GM21723 (cell line): Measurements from ENCODE around the gene MYH14.

Source experiments
- ATAC-seq: cut with Tn5 transposase; IDR thresholded peaks from one replicate; pipeline ENCODE4 v1.9.1; 2021; ENCODE audit warnings: mild to moderate bottlenecking, moderate library complexity; ENCODE audit not compliant: unreplicated experiment

Gene MYH14

GRCh38 chr19:50286443-50286842 lies 83.0 kb downstream of the MYH14 start:
- no peak for ATAC-seq

- no peak for ATAC-seq
Measured at GRCh38 chr19:50287331-50287730, 83.9 kb downstream of the MYH14 start.

DNA sequence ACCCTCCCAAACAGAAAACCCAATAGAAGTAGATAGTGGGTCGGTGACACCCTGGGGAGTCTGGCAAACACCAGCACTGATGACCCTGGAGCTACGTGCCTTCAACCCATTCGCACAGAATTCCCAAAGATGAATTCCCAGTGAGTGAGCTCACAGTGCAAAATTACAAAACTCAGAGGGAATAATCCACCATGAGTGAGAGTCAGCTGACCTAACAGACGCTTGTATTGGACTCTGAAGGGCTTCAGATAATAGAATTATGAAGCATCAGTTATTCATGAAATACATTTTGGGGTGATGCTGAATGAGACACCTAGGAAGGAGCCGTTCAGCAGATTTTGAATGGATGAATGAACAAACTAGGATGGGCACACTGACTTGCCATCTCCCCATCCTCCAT lies 85.5 kb downstream of the MYH14 start:
- no peak for ATAC-seq

GRCh38 chr19:50290011-50290410 lies 86.6 kb downstream of the MYH14 start:
- ATAC-seq, result no peak

DNA sequence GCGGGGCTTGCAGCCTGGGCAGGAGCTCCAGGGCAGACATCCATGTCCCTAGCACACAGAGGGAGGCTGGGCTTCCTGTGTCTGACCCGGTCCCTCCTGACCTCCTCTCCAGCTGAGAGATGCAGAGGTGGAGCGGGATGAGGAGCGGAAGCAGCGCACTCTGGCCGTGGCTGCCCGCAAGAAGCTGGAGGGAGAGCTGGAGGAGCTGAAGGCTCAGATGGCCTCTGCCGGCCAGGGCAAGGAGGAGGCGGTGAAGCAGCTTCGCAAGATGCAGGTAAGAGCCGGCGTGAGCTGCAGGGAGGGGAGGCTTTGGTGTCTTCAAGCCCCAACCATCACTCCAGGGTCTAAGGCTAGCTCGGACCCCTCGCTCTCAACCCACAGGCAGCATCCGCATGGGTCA lies 87.4 kb downstream of the MYH14 start:
- ATAC-seq, result no peak

GRCh38 chr19:50292216-50292827 lies 88.9 kb downstream of the MYH14 start:
- ATAC-seq, result no peak

DNA sequence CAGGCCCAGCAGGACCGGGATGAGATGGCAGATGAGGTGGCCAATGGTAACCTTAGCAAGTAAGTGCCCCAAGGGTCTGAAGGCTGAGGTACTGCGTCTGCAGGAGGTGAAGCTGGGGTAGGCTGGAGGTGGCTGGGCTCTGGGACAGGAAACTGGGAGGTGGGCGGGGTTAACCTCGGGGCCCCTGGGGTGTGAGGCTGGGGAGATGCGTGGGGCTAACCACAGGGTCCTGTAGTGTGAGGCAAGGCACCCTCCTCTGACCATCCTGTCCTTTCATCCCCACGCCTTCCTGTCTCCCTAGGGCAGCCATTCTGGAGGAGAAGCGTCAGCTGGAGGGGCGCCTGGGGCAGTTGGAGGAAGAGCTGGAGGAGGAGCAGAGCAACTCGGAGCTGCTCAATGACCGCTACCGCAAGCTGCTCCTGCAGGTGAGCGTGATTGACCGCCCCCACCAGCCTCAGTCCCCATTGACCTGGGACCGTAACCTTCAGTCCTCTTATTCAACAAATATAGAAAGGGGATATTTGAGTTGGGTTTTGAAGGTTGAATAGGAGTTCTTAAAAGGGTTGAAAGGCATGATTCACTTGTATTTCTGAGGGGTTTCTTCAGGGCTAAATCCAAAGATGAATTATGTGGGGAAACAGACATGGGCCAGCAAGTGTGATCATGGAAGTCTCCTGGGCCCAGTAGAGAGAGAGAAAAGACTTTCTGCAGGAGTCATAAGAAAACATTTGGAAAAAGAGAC lies 90.0 kb downstream of the MYH14 start:
- ATAC-seq, result no peak

- no peak for ATAC-seq
Measured at GRCh38 chr19:50300051-50300450, 96.6 kb downstream of the MYH14 start.

GRCh38 chr19:50300814-50301606 lies 97.6 kb downstream of the MYH14 start:
- no peak for ATAC-seq

DNA sequence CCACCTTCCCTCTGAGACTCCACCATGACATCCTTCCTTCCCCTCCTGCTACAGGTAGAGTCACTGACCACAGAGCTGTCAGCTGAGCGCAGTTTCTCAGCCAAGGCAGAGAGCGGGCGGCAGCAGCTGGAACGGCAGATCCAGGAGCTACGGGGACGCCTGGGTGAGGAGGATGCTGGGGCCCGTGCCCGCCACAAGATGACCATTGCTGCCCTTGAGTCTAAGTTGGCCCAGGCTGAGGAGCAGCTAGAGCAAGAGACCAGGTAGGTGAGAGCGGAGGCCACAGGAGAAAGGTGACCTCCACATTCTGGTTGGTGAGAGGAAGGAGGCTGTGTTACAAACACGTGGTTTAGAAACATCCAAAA lies 98.2 kb downstream of the MYH14 start:
- ATAC-seq, result no peak

GRCh38 chr19:50303558-50303957 lies 100.1 kb downstream of the MYH14 start:
- ATAC-seq, result no peak

DNA sequence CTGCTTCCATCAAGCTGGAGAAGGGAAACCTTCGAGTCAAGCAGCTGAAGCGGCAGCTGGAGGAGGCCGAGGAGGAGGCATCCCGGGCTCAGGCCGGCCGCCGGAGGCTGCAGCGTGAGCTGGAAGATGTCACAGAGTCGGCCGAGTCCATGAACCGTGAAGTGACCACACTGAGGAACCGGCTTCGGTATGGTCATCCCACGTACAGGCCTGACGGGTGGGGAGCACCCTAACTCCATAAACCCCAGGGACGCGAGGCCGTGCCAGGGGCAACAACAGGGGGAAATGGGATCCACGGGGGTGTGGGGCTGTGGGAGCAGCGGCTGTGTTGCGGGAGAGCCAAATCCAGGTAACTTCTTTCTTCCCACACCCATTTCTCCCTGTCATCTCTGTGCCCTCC lies 105.6 kb downstream of the MYH14 start:
- ATAC-seq, result no peak

DNA sequence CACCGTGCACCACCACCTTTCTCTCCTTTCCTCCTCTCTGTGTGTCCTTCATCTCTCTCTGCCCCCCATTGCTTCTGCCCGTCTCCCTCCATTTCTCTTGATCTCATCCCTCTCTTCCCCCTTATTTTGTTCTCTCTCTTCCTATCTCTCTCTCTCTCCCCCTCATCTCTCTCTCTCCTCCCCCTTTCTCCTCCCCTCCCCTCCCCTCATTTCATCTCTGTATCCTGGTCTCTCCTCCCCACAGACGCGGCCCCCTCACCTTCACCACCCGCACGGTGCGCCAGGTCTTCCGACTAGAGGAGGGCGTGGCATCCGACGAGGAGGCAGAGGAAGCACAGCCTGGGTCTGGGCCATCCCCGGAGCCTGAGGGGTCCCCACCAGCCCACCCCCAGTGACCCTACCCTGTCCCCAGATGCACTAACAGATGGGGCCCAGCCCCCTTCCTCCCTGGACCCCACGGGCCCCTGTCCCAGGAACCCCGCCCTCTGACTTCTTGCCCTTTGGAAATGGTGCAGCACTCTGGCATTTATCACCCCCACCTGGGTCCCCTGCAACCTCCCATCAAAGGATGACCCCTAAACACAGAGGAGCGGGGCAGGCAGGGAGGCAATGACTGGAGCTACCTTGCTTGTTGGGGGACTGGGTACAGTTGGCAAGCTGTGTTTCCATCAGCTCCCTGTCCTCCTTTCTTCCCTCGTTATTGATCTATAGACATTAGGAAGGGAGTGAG lies 106.1 kb downstream of the MYH14 start:
- ATAC-seq, result no peak

DNA sequence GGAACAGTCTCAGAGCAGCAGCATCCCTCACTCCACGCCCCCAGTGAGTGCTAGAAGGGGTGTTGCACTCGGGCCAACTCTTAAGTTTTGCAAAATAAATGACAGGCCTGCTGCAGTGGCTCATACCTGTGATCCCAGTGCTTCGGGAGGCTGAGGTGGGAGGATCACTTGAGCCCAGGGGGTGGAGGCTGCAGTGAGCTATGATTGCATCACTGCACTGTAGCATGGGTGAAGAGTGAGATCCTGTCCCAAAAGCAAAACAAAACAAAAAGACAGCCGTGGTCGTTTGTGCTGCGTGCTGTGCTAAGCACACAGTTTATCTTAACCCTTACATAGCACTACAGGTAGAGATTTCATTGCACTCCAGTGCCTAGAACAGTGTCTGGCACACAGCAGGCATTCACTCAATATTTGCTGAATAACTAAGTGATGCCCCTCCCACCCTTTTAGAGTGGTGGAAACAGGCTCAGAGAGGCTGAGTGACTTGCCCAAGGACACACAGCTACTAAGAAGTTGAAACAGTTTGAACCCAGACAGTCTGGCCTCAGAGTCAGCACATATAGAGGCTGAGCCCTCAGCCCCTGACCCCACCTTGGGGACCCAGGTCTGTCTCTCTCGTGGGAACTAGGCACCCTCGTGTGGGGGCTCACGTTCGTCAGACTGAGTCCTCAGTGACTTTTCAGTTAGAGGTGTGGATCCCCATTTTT lies 107.5 kb downstream of the MYH14 start:
- no peak for ATAC-seq

- no peak for ATAC-seq
Measured at GRCh38 chr19:50311723-50312635, 108.6 kb downstream of the MYH14 start.

DNA sequence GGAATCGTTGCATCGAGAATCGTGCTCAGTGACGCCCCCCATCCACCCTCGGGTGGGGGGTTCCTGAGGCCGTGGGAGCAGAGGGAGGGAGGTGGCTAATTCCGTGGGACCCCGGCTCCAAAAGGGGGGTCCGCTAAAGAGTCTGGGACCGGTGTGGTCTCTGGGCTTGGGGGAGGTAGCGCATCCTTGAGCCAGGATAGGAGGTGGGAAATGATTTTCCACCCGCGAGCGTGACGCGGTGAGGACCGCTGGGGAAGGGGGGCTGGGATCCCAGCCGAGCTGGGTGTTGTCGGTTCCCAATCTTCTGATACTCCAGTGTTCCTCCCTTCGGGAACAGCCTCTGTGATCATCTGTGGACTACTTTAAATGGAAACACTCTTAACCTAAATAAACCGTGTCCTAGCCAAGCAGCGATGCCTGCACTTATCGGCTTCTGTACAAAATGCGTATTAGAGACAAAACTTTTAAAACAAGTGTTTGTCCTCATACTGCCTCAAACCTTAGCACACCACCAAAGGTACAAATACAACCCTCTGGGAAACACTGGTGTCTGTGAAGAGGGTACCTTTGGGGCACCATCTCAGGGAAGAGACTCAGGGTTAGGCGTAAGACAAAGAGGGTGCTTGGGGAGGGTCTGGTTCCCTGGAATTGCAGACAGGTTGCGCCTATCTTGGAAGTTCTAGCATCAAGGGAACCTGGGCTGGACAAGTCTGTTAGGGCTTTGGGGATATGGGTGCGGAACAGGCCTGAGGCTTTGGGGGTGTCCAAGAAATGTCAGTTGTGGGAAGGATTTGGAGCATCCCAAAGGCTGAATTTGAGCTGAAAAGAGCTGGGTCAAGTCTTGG lies 109.8 kb downstream of the MYH14 start:
- no peak for ATAC-seq

GRCh38 chr19:50313812-50314536 lies 110.6 kb downstream of the MYH14 start:
- no peak for ATAC-seq
